Liver (tissue), 9 donors: Measurements from ENCODE around the gene GIPC1. TPM values are rescaled to one million over a fixed set of nuclear protein-coding genes. Genes with fewer than 3 reads are reported as not detected.
"Not testable (repeated sequence)": the region's sequence is repeated elsewhere in the genome, so short reads cannot be mapped to it uniquely, and the experiment has no call there.

Source experiments
- DNase-seq: peaks from one replicate; pipeline ENCODE4 v3.0.0-alpha.2; 2017; ENCODE audit warnings: low spot score
- H3K27ac ChIP-seq, 2 donors: one replicate each; pipeline ENCODE4 v1.7.0; 2013; ENCODE audit warnings: inconsistent platforms in 2 of 2, low read length in 2 of 2, control low read depth in 1 of 2, low read depth in 1 of 2, mild to moderate bottlenecking in 1 of 2
- H3K27me3 ChIP-seq, 4 donors: one replicate each; pipeline versions ENCODE4 v1.6.1 to v1.7.0; 2013; ENCODE audit warnings: low read length in 3 of 4, inconsistent platforms in 1 of 4, mild to moderate bottlenecking in 1 of 4, moderate library complexity in 1 of 4; ENCODE audit not compliant: control insufficient read depth in 4 of 4, insufficient read depth in 4 of 4
- H3K36me3 ChIP-seq, 4 donors: one replicate each; pipeline versions ENCODE4 v1.6.1 to v1.7.0; 2013; ENCODE audit warnings: low read length in 3 of 4, mild to moderate bottlenecking in 3 of 4, low read depth in 1 of 4, moderate library complexity in 1 of 4; ENCODE audit not compliant: control insufficient read depth in 4 of 4, insufficient read depth in 3 of 4
- H3K4me1 ChIP-seq, 4 donors: one replicate each; pipeline versions ENCODE4 v1.6.1 to v1.7.0; 2013; ENCODE audit warnings: low read length in 3 of 4, mild to moderate bottlenecking in 3 of 4, moderate library complexity in 1 of 4; ENCODE audit not compliant: control insufficient read depth in 4 of 4, insufficient read depth in 4 of 4
- H3K4me3 ChIP-seq, 3 donors: one replicate each; pipeline versions ENCODE4 v1.6.1 to v1.7.0; 2013; ENCODE audit warnings: low read length in 3 of 3, control low read depth in 1 of 3, low read depth in 1 of 3, mild to moderate bottlenecking in 1 of 3
- H3K9ac ChIP-seq, 2 donors: one replicate each; pipeline ENCODE4 v1.7.0; 2013; ENCODE audit warnings: low read length in 2 of 2, mild to moderate bottlenecking in 2 of 2, moderate library complexity in 2 of 2, control low read depth in 1 of 2, low read depth in 1 of 2
- H3K9me3 ChIP-seq, 4 donors: one replicate each; pipeline versions ENCODE4 v1.6.1 to v1.7.0; 2013; ENCODE audit warnings: low read length in 3 of 4; ENCODE audit not compliant: control insufficient read depth in 4 of 4
- ATF3 ChIP-seq: IDR thresholded peaks from 2 replicates; pipeline ENCODE4 v1.6.1; 2016; ENCODE audit warnings: antibody characterized with exemption
- CTCF ChIP-seq: fragments of 150-350 bp; IDR thresholded peaks from 2 replicates; pipeline ENCODE4 v1.5.1; 2017; ENCODE audit warnings: improper control_type of control experiment, low read depth, low read length; ENCODE audit not compliant: missing input control
- EGR1 ChIP-seq, 2 donors: IDR thresholded peaks; 2 replicates each; pipeline ENCODE4 v1.6.1; 2016 to 2018; ENCODE audit warnings: antibody characterized with exemption in 2 of 2, low read depth in 2 of 2
- FOXA1 ChIP-seq: IDR thresholded peaks from 2 replicates; pipeline ENCODE4 v1.6.1; 2016; ENCODE audit warnings: antibody characterized with exemption
- HNF4A ChIP-seq, 2 donors: conservative IDR thresholded peaks; 2 replicates each; pipeline ENCODE4 v1.6.1; 2016; ENCODE audit warnings: antibody characterized with exemption in 2 of 2, mild to moderate bottlenecking in 2 of 2
- HNF4G ChIP-seq: IDR thresholded peaks from 2 replicates; pipeline ENCODE4 v1.6.1; 2016; ENCODE audit warnings: antibody characterized with exemption
- JUND ChIP-seq, 2 donors: IDR thresholded peaks; 2 replicates each; pipeline ENCODE4 v1.6.1; 2016; ENCODE audit warnings: antibody characterized with exemption in 2 of 2
- NR2F2 ChIP-seq: IDR thresholded peaks from 2 replicates; pipeline ENCODE4 v1.6.1; 2016; ENCODE audit warnings: antibody characterized with exemption
- RAD21 ChIP-seq, 2 donors: IDR thresholded peaks; 2 replicates each; pipeline ENCODE4 v1.6.1; 2016; ENCODE audit warnings: antibody characterized with exemption in 2 of 2, mild to moderate bottlenecking in 2 of 2
- REST ChIP-seq: IDR thresholded peaks from 2 replicates; pipeline ENCODE4 v1.6.1; 2016; ENCODE audit warnings: antibody characterized with exemption, mild to moderate bottlenecking
- RXRA ChIP-seq, 2 donors: IDR thresholded peaks; 2 replicates each; pipeline ENCODE4 v1.6.1; 2017 to 2018; ENCODE audit warnings: antibody characterized with exemption in 2 of 2, mild to moderate bottlenecking in 1 of 2
- TAF1 ChIP-seq: conservative IDR thresholded peaks from 2 replicates; pipeline ENCODE4 v1.6.1; 2016; ENCODE audit warnings: antibody characterized with exemption, mild to moderate bottlenecking
- ZBTB33 ChIP-seq: IDR thresholded peaks from 2 replicates; pipeline ENCODE4 v1.6.1; 2016; ENCODE audit warnings: antibody characterized with exemption
- WGBS: extraction: QIAGEN DNeasy Blood & Tissue Kit; methylation state at CpG from one replicate; pipeline ENCODE4 v1.1.7; 2013; 5-methylcytosine and 5-hydroxymethylcytosine counted together
- polyA plus RNA-seq, 2 donors: library from polyadenylated mRNA; stranded (reverse) in 1 of 2; unstranded in 1 of 2; fragments of 200-250 nt in 1 of 2; fragments of >200 nt in 1 of 2; fragmentation: Nextera tagmentation in 1 of 2; extraction: Ambion mirVana in 1 of 2; gene quantifications; one replicate each; pipeline versions ENCODE4 v1.2.1 to v1.2.3, GENCODE V29; 2013 to 2015
- total RNA-seq, 2 donors: library from RNA; depleted of rRNA; stranded (reverse); fragments of >200 nt; gene quantifications; one replicate each; pipeline ENCODE4 v1.2.3, GENCODE V29; 2014
- donor health status: healthy.
- donor health status: healthy.
- donor health status: healthy.
- donor health status: healthy.
- donor health status: healthy.

Gene GIPC1
- total and polyA plus RNA-seq, 4 donors: 18.4 to 34.5 (median 25.5) TPM

GRCh38 chr19:14463747-14464146 lies 32.2 kb downstream of the GIPC1 start:
- no peak overlapping the region for H3K27ac ChIP-seq
- TF ChIP-seq TAF1 (no peak), RAD21 (IDR thresholded peaks at IDR 0.05) (no peak), HNF4G (no peak), REST (no peak), FOXA1 (no peak), NR2F2 (no peak), JUND (IDR thresholded peaks at IDR 0.05) (no peak), CTCF (no peak), ATF3 (no peak), ZBTB33 (no peak), RXRA (IDR thresholded peaks at IDR 0.05) (no peak), EGR1 (IDR thresholded peaks at IDR 0.05; ENCODE audit: low read depth in 2 of 2) (no peak), HNF4A (conservative IDR thresholded peaks at IDR 0.05) (no peak)
- 96% methylated on average over 21 of the region's 21 CpGs for WGBS
- no peak overlapping the region for H3K9ac ChIP-seq
- no peaks in the 10 kb centered on the region for H3K4me1 ChIP-seq
- H3K36me3 ChIP-seq: peaks cover 10 to 41% (median 16%) of the 10 kb centered on the region in 4 donors
- H3K9me3 ChIP-seq: no peaks in the 10 kb centered on the region
- DNase-seq: no peak
- H3K27me3 ChIP-seq: no peaks in the 10 kb centered on the region
- no peak overlapping the region for H3K4me3 ChIP-seq

GRCh38 chr19:14462401-14462800 lies 33.5 kb downstream of the GIPC1 start:
- WGBS: 98% methylated on average over 7 of the region's 7 CpGs
- not testable (repeated sequence) for H3K9me3 ChIP-seq, H3K27me3 ChIP-seq, DNase-seq, H3K9ac ChIP-seq, H3K4me1 ChIP-seq, H3K27ac ChIP-seq, H3K4me3 ChIP-seq
- H3K36me3 ChIP-seq: peaks cover 6 to 38% (median 15%) of the 10 kb centered on the region in 4 donors
